PC-3 (cell line): ENCODE results near the gene CWF19L1.

ENCODE experiments used
- EZH2 ChIP-seq: fragments of 300-600 bp; sonication (generic); IDR thresholded peaks from one replicate; pipeline ENCODE4 v1.6.1; 2017; ENCODE audit warnings: antibody characterized with exemption, mild to moderate bottlenecking, low read length; ENCODE audit not compliant: unreplicated experiment
- EZH2phosphoT487 ChIP-seq: fragments of 300-600 bp; sonication (generic); IDR thresholded peaks from 2 replicates; pipeline ENCODE4 v1.6.1; 2018; ENCODE audit warnings: mild to moderate bottlenecking, antibody characterized with exemption, low read length, borderline replicate concordance

- TF ChIP-seq EZH2phosphoT487 (no peak), EZH2 (no peak)
Measured at GRCh38 chr10:100184426-100184825, 83.0 kb downstream of the CWF19L1 start.
